Sigmoid colon (tissue), 4 donors: ENCODE measurements around the gene WDTC1.
A peak's percentile ranks its signal among the peaks of the same experiment; 100 is the strongest.

Source experiments
- CTCF ChIP-seq, 4 experiments: fragments of 450-650 bp in 3 of 4; fragments of 200-600 bp in 1 of 4; IDR thresholded peaks; one replicate each; pipeline ENCODE4 v1.5.1; 2016 to 2019; ENCODE audit warnings: antibody characterized with exemption in 4 of 4, mild to moderate bottlenecking in 3 of 4, moderate library complexity in 2 of 4
- POLR2AphosphoS5 ChIP-seq, 4 donors: sonication (generic); formaldehyde crosslinking; IDR thresholded peaks; one replicate each; pipeline ENCODE4 v1.6.1; 2017; ENCODE audit warnings: antibody characterized with exemption in 4 of 4

DNA sequence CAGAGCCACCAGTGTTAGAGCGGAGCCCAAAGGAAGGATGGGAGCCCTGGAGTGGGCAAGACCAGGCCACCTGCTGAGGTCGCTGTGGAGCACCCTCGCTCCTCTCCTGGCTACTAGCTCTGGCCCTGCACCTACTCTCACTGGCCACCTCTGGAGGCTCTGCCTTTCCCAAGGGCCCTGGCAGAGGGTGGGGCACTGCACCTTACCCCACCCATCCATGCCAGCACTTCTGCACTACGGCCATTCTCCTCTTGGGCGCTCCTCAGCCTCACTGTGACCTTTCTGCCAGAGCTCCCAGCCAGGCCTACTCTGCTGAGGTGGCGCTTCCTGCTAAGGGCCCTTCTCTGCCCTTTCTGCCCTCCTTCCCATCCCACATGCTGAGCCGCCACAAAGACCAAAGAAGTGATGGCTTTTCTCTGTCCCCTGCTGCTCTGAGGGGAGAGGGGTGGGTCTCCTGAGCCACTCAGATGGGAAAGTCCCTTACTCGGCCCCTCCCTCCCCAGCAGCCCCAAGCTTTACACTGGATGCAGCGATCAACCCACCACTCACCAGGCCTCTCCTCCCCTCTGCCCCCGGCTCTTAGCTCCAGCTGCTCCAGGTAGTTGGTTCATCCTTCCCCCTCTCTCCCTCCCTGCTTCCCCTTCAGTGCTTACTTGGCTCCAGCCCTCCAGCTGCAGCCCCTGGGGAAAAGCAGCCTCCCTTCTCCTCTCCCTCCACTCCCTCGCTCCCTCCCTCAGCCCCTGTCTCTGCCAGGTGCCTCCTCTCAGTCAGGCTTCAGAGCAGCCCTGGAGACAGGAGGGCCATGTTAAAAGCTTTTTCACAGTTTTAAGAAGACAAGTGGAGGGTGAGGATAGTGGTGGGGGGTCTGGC is 72.7 kb downstream of the WDTC1 start:
- no peak for TF ChIP-seq CTCF (IDR thresholded peaks at IDR 0.05)
- TF ChIP-seq POLR2AphosphoS5 (IDR thresholded peaks at IDR 0.05) = peak in 1 of 4 donors; percentile 7
